Endothelial cell of umbilical vein (primary cell): ENCODE results near the gene HOXC5. TPM values are rescaled to one million over a fixed set of nuclear protein-coding genes. Genes with fewer than 3 reads are reported as not detected.

Experiments
- BruUV-seq: library from RNA; stranded (reverse); fragments of 400-500 nt; replicated peaks from 2 replicates; lab custom pipeline; 2021; lab: Mats Ljungman, UMichigan
- CTCF ChIA-PET: fragments of 300-600, 350-600 bp; sonication (Branson Sonifier 250); formaldehyde crosslinking; loops from one replicate; lab custom pipeline; 2021; ENCODE audit warnings: antibody characterized with exemption, inconsistent platforms; lab: Charles Lee
- POLR2A ChIA-PET: fragments of 300-600, 350-600 bp; sonication (Branson Sonifier 250); formaldehyde crosslinking; loops from one replicate; lab custom pipeline; 2021; ENCODE audit warnings: antibody characterized with exemption, inconsistent platforms; lab: Charles Lee
- DNase-seq: peaks from one replicate; pipeline ENCODE4 v3.0.0-alpha.2; 2011; ENCODE audit warnings: low read depth, low spot score
- FAIRE-seq: peaks from 2 replicates; lab custom pipeline; 2011; peaks lifted over from hg19 to GRCh38; lab: Jason Lieb, UNC
- H2AFZ ChIP-seq: 2 replicates; pipeline ENCODE4 v1.6.0; 2012; ENCODE audit warnings: low read depth, low read length, control low read depth, inconsistent platforms
- H3K27ac ChIP-seq: 2 replicates; pipeline ENCODE4 v1.5.1; 2011; ENCODE audit warnings: low read depth, mild to moderate bottlenecking, control low read depth, low read length, moderate library complexity; ENCODE audit not compliant: insufficient read depth
- H3K27me3 ChIP-seq, 2 experiments: 2 replicates each; pipeline versions ENCODE4 v1.6.0 to v1.6.1; 2011; ENCODE audit warnings: low read length in 2 of 2, mixed read lengths in 1 of 2; ENCODE audit not compliant: control insufficient read depth in 2 of 2, insufficient read depth in 2 of 2
- H3K36me3 ChIP-seq, 2 experiments: 2 replicates in 1 of 2; 3 replicates in 1 of 2; pipeline ENCODE4 v1.5.1; 2011; ENCODE audit warnings: low read length in 2 of 2, mild to moderate bottlenecking in 1 of 2, moderate library complexity in 1 of 2; ENCODE audit not compliant: control insufficient read depth in 2 of 2, insufficient read depth in 2 of 2; ENCODE audit errors: extremely low read depth in 1 of 2
- H3K4me1 ChIP-seq: 3 replicates; pipeline ENCODE4 v1.5.1; 2011; ENCODE audit warnings: mild to moderate bottlenecking, low read length; ENCODE audit not compliant: control insufficient read depth, insufficient read depth; ENCODE audit errors: extremely low read depth
- H3K4me2 ChIP-seq: 2 replicates; pipeline ENCODE4 v1.6.1; 2011; ENCODE audit warnings: low read length, control low read depth, mixed read lengths; ENCODE audit not compliant: insufficient read depth
- H3K4me3 ChIP-seq, 3 experiments: fragments of 200-600 bp in 1 of 3; sonication (generic), shearing (Covaris generic) in 1 of 3; replicated peaks in 1 of 3; 2 replicates each; pipeline ENCODE4 v1.5.1; 2011 to 2016; ENCODE audit warnings: control low read depth in 3 of 3, low read length in 3 of 3, mild to moderate bottlenecking in 2 of 3, inconsistent platforms in 1 of 3, low read depth in 1 of 3, moderate library complexity in 1 of 3; ENCODE audit not compliant: insufficient read depth in 1 of 3
- H3K79me2 ChIP-seq: 2 replicates; pipeline ENCODE4 v1.6.0; 2012; ENCODE audit warnings: low read length, inconsistent platforms; ENCODE audit not compliant: control insufficient read depth, insufficient read depth
- H3K9ac ChIP-seq: replicated peaks from 2 replicates; pipeline ENCODE3; 2011; ENCODE audit warnings: low read length, control low read depth; ENCODE audit not compliant: insufficient read depth; ENCODE audit errors: extremely low read depth
- H3K9me1 ChIP-seq: replicated peaks from 3 replicates; pipeline ENCODE4 v1.6.0; 2011; ENCODE audit warnings: mild to moderate bottlenecking, low read length; ENCODE audit not compliant: control insufficient read depth, insufficient read depth; ENCODE audit errors: extremely low read depth
- H3K9me3 ChIP-seq: replicated peaks from 2 replicates; pipeline ENCODE4 v1.5.1; 2012; ENCODE audit warnings: low read length, inconsistent platforms; ENCODE audit not compliant: control insufficient read depth, insufficient read depth
- H4K20me1 ChIP-seq: replicated peaks from 2 replicates; pipeline ENCODE3; 2011; ENCODE audit warnings: mild to moderate bottlenecking, low read length; ENCODE audit not compliant: control insufficient read depth, insufficient read depth; ENCODE audit errors: extremely low read depth
- CTCF ChIP-seq, 2 donors: IDR thresholded peaks; 1 replicate in 1 of 2; 2 replicates in 1 of 2; pipeline ENCODE4 v1.5.1; 2011; ENCODE audit warnings: low read length in 2 of 2, mild to moderate bottlenecking in 2 of 2, moderate library complexity in 2 of 2, control low read depth in 1 of 2, inconsistent platforms in 1 of 2, low read depth in 1 of 2; ENCODE audit not compliant: insufficient read depth in 1 of 2; ENCODE audit errors: extremely low read depth in 1 of 2
- EZH2 ChIP-seq: IDR thresholded peaks from 2 replicates; pipeline ENCODE4 v1.6.1; 2012; ENCODE audit warnings: borderline replicate concordance, low read depth, mild to moderate bottlenecking, moderate library complexity, low read length, inconsistent platforms; ENCODE audit not compliant: severe bottlenecking
- FOS ChIP-seq: IDR thresholded peaks from 2 replicates; pipeline ENCODE4 v1.6.1; 2011; ENCODE audit warnings: mild to moderate bottlenecking, low read length, moderate library complexity, borderline replicate concordance; ENCODE audit not compliant: insufficient read depth
- GATA2 ChIP-seq: IDR thresholded peaks from 2 replicates; pipeline ENCODE4 v1.7.0; 2011; ENCODE audit warnings: low read depth, mild to moderate bottlenecking, moderate library complexity, mixed read lengths, low read length; ENCODE audit not compliant: insufficient read length, insufficient read depth
- JUN ChIP-seq: IDR thresholded peaks from 2 replicates; pipeline ENCODE4 v1.6.1; 2011; ENCODE audit warnings: borderline replicate concordance, low read depth; ENCODE audit not compliant: insufficient read length, insufficient read depth
- MYC ChIP-seq: IDR thresholded peaks from one replicate; pipeline ENCODE4 v1.6.1; 2011; ENCODE audit warnings: mild to moderate bottlenecking, low read depth, low read length
- POLR2A ChIP-seq: IDR thresholded peaks from 2 replicates; pipeline ENCODE4 v1.6.1; 2012; ENCODE audit warnings: low read depth, mild to moderate bottlenecking, control low read depth, low read length
- POLR2AphosphoS5 ChIP-seq: IDR thresholded peaks from 2 replicates; pipeline ENCODE4 v1.6.1; 2012; ENCODE audit warnings: low read depth, mild to moderate bottlenecking, control low read depth, low read length, moderate library complexity; ENCODE audit not compliant: insufficient read depth
- dilution Hi-C: fragments of 300-500 bp; cut with MboI; formaldehyde crosslinking; loops from one replicate; pipeline ENCODE4 v1.15.0; 2019; ENCODE audit warnings: low sequenced_read_pairs; ENCODE audit not compliant: extremely low pct_ligation_motif_present
- intact Hi-C: fragments of 100-400 bp; cut with micrococcal nuclease; formaldehyde crosslinking; loops from one replicate; pipeline ENCODE4 v1.10.0; 2022
- polyA plus RNA-seq, 4 experiments: library from polyadenylated mRNA; depleted of rRNA in 3 of 4; stranded (reverse) in 3 of 4; unstranded in 1 of 4; fragments of >200 nt; gene quantifications; 2 replicates each; pipeline versions ENCODE4 v1.2.1 to v1.2.3, GENCODE V29; 2011 to 2012; ENCODE audit warnings: missing spikeins in 1 of 4
- total RNA-seq: library from RNA; stranded (reverse); gene quantifications from 2 replicates; pipeline ENCODE4 v1.2.3, GENCODE V29; 2021

HOXC5 gene
- total and polyA plus RNA-seq, 2 donors (not counting 3 experiments of a cell fraction or from before 2014, with no cell fraction given): not detected

GRCh38 chr12:53992377-53992889 lies 40.4 kb upstream of the HOXC5 start:
- intact Hi-C loops: no loop called here
- Histone ChIP-seq H3K79me2 (no peaks in the 10 kb centered on the region), H3K4me2 (no peak overlapping the region), H3K9me3 (no peaks in the 10 kb centered on the region), H3K36me3 (no peaks in the 10 kb centered on the region), H3K4me3 (no peak overlapping the region), H3K9ac (no peak overlapping the region), H4K20me1 (no peaks in the 10 kb centered on the region), H2AFZ (no peak overlapping the region), H3K27ac (no peak overlapping the region), H3K9me1 (no peaks in the 10 kb centered on the region), H3K4me1 (no peaks in the 10 kb centered on the region), H3K27me3 (peaks cover 94 to 98% of the 10 kb centered on the region in 2 experiments)
- CTCF ChIA-PET: interaction anchor here (0.7 to 4.3 kb wide), 5 partner anchors 8 to 407 kb away, joined by 3 to 24 read pairs (median 8); partner anchors contain the start of gene HOXC9
- no TSS peak for BruUV-seq
- no peak for DNase-seq
- FAIRE-seq: no peak
- dilution Hi-C loops: no loop called here
- TF ChIP-seq GATA2 (no peak), MYC (no peak), JUN (no peak), FOS (no peak), POLR2AphosphoS5 (no peak), EZH2 (no peak), CTCF (IDR thresholded peaks at IDR 0.05; ENCODE audit: extremely low read depth in 1 of 2, insufficient read depth in 1 of 2, low read depth in 1 of 2, low read length in 2 of 2) (no peak), POLR2A (no peak)
- POLR2A ChIA-PET: no interaction called here
